Measurements from ENCODE around the gene GTF3C1.

DNA sequence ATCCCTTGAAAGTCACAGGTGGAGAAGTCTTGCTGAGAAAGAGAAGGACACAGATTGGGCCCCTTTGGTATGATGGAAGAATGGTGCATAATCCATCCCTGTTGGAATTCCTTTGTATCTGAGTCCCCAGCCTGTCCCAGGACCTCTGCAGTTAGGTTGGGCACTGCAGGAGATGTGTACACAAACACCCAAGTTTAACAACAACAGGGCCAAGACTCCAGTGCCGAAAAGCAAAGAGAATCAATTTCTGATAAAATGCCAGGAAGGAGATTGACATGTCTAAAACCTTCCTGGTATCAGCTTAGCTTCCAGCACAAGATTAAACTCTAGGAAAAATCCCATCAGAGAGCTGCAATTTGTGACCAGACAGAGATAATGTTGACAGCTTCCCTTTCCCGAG, 33.2 kb upstream of the GTF3C1 start:
- TF ChIP-seq, protein P1, sequence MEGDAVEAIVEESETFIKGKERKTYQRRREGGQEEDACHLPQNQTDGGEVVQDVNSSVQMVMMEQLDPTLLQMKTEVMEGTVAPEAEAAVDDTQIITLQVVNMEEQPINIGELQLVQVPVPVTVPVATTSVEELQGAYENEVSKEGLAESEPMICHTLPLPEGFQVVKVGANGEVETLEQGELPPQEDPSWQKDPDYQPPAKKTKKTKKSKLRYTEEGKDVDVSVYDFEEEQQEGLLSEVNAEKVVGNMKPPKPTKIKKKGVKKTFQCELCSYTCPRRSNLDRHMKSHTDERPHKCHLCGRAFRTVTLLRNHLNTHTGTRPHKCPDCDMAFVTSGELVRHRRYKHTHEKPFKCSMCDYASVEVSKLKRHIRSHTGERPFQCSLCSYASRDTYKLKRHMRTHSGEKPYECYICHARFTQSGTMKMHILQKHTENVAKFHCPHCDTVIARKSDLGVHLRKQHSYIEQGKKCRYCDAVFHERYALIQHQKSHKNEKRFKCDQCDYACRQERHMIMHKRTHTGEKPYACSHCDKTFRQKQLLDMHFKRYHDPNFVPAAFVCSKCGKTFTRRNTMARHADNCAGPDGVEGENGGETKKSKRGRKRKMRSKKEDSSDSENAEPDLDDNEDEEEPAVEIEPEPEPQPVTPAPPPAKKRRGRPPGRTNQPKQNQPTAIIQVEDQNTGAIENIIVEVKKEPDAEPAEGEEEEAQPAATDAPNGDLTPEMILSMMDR (IDR thresholded peaks at IDR 0.05): no peak
- TF ChIP-seq POLR2A (IDR thresholded peaks at IDR 0.05): no peak
